SU-DHL-6 (cell line): Measurements from ENCODE around the gene CHGA.

Source experiments
- H2AFZ ChIP-seq: fragments of 200-600 bp; sonication (generic); 2 replicates; pipeline ENCODE4 v1.6.1; 2014; ENCODE audit warnings: low read depth, mild to moderate bottlenecking, moderate library complexity, mixed read lengths, antibody characterized with exemption, low read length; ENCODE audit not compliant: severe bottlenecking
- H3F3A ChIP-seq: fragments of 200-600 bp; shearing (Covaris generic); 2 replicates; pipeline ENCODE4 v1.6.0; 2016; ENCODE audit warnings: antibody characterized with exemption, mild to moderate bottlenecking; ENCODE audit not compliant: insufficient read depth
- H3K27ac ChIP-seq: fragments of 200-600 bp; sonication (generic); 2 replicates; pipeline ENCODE4 v1.5.1; 2016; ENCODE audit warnings: low read depth, mild to moderate bottlenecking, low read length, moderate library complexity, mixed read lengths
- H3K27me3 ChIP-seq: fragments of 200-600 bp; sonication (generic), shearing (Covaris generic); 2 replicates; pipeline ENCODE4 v1.6.0; 2014; ENCODE audit warnings: mild to moderate bottlenecking, low read length
- H3K36me3 ChIP-seq: fragments of 200-600 bp; sonication (generic); 2 replicates; pipeline ENCODE4 v1.6.1; 2014; ENCODE audit warnings: mild to moderate bottlenecking, low read length, mixed read lengths
- H3K4me2 ChIP-seq: fragments of 300-600, 200-600 bp; shearing (Covaris generic), sonication (generic); 2 replicates; pipeline ENCODE4 v1.6.0; 2014; ENCODE audit warnings: low read length, low read depth, mild to moderate bottlenecking; ENCODE audit not compliant: poor library complexity, severe bottlenecking
- H3K4me3 ChIP-seq: fragments of 200-600 bp; sonication (generic); 2 replicates; pipeline ENCODE4 v1.5.1; 2014; ENCODE audit warnings: antibody characterized with exemption, low read length, mild to moderate bottlenecking, mixed read lengths; ENCODE audit not compliant: insufficient read depth, poor library complexity, severe bottlenecking
- H3K79me2 ChIP-seq: fragments of 200-600 bp; sonication (generic); 2 replicates; pipeline ENCODE4 v1.6.1; 2014; ENCODE audit warnings: mild to moderate bottlenecking, low read length, moderate library complexity; ENCODE audit not compliant: insufficient read depth
- H3K9ac ChIP-seq: fragments of 200-600 bp; sonication (generic); 2 replicates; pipeline ENCODE4 v1.7.0; 2014; ENCODE audit warnings: mild to moderate bottlenecking, low read length
- H3K9me2 ChIP-seq: fragments of 200-600 bp; sonication (generic); replicated peaks from 2 replicates; pipeline ENCODE4 v1.6.1; 2014; ENCODE audit warnings: low read length; ENCODE audit not compliant: insufficient read depth
- H3K9me3 ChIP-seq: fragments of 200-600 bp; sonication (generic); 2 replicates; pipeline ENCODE4 v1.6.1; 2014; ENCODE audit warnings: low read length, mixed read lengths; ENCODE audit not compliant: insufficient read depth
- H4K20me1 ChIP-seq: fragments of 200-600 bp; sonication (generic); 2 replicates; pipeline ENCODE4 v1.6.1; 2014; ENCODE audit warnings: low read depth, mild to moderate bottlenecking, antibody characterized with exemption, low read length, moderate library complexity, mixed read lengths
- EZH2phosphoT487 ChIP-seq: fragments of 200-600 bp; sonication (generic), shearing (Covaris generic); conservative IDR thresholded peaks from 2 replicates; pipeline ENCODE4 v1.6.1; 2018; ENCODE audit warnings: mild to moderate bottlenecking, antibody characterized with exemption, low read length, moderate library complexity, mixed read lengths
- TF ChIP-seq, protein P1 (sequence below): fragments of 200-600 bp; sonication (generic); IDR thresholded peaks from one replicate; pipeline ENCODE4 v1.5.1; 2017; ENCODE audit warnings: antibody characterized with exemption, mild to moderate bottlenecking, low read length, moderate library complexity; ENCODE audit not compliant: insufficient read depth, poor library complexity, severe bottlenecking

CHGA gene

DNA sequence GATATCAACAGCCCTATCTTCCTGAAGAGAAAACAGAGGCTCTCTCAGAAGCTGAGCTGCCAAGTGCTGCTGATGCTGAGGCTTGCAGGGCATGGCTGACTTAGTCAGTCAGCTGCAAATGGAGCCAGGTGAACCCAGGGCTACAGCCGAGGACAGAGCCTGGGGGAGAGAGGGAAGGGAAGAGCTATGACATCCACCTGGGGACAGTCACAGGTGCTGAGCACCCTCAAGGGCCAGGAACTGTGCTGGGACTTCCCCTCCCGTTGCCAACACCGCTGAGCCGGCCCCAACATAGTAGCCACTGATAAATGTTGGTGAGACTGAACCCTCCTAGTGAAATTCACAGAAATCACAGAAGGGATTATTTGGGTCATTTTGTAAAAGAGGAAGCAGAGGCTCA, 6.7 kb upstream of the CHGA start:
- Histone ChIP-seq H3K9ac (no peak overlapping the region), H4K20me1 (no peaks in the 10 kb centered on the region), H3F3A (no peaks in the 10 kb centered on the region), H3K4me3 (no peak overlapping the region), H3K4me2 (no peak overlapping the region), H3K79me2 (no peaks in the 10 kb centered on the region), H3K27me3 (no peaks in the 10 kb centered on the region), H3K36me3 (no peaks in the 10 kb centered on the region), H2AFZ (no peak overlapping the region), H3K27ac (no peak overlapping the region), H3K9me3 (no peaks in the 10 kb centered on the region), H3K9me2 (no peaks in the 10 kb centered on the region)
- TF ChIP-seq, protein P1, sequence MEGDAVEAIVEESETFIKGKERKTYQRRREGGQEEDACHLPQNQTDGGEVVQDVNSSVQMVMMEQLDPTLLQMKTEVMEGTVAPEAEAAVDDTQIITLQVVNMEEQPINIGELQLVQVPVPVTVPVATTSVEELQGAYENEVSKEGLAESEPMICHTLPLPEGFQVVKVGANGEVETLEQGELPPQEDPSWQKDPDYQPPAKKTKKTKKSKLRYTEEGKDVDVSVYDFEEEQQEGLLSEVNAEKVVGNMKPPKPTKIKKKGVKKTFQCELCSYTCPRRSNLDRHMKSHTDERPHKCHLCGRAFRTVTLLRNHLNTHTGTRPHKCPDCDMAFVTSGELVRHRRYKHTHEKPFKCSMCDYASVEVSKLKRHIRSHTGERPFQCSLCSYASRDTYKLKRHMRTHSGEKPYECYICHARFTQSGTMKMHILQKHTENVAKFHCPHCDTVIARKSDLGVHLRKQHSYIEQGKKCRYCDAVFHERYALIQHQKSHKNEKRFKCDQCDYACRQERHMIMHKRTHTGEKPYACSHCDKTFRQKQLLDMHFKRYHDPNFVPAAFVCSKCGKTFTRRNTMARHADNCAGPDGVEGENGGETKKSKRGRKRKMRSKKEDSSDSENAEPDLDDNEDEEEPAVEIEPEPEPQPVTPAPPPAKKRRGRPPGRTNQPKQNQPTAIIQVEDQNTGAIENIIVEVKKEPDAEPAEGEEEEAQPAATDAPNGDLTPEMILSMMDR = no peak
- TF ChIP-seq EZH2phosphoT487 = no peak

DNA sequence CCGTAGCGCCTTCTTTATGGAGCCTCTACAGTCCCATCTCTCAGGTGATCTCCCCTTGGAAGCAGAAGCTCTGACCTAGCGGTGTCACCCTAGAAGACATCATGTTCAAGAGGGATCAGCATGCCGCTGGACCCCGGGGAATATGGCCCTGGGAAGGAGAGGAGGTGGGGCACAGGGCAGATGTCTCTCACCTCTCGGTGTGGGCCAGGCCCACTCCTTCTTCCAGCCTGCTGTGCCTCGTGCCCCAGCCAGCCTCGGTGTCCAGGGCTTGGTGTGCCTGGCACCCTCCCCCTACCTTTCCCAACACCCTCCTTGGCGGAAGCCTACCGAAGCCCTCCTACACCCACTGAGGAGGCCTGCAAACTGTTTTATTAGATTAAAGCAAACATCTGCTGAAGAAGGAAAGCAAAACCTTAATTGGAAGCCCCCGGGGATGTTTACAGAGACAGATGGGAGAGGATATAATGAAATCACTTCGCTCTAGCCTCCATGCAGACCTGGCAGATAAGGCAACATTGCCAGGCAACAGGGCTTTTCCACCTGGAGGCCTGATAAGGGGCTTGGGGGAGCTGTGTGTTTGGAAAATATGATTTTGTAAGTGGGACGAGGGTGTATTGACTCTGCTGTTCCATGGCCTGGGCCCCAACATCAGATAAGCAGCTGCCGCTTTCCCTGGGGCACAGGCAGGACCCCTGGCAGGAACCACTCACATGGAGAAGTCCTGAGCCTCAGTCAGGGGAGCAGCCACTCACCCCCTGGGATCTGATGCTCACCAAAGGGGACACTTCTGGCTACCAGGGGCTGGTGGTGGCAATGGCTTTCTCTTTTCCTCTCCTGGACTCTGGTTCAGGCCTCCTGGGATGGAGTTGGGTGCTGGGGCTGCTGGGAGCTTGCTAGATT, 5.7 kb upstream of the CHGA start:
- Histone ChIP-seq H3K4me2 (no peak overlapping the region), H3K27ac (no peak overlapping the region), H3K79me2 (no peaks in the 10 kb centered on the region), H3K27me3 (no peaks in the 10 kb centered on the region), H3K9ac (no peak overlapping the region), H3F3A (no peaks in the 10 kb centered on the region), H3K9me2 (no peaks in the 10 kb centered on the region), H3K4me3 (no peak overlapping the region), H3K36me3 (no peaks in the 10 kb centered on the region), H2AFZ (no peak overlapping the region), H4K20me1 (no peaks in the 10 kb centered on the region), H3K9me3 (no peaks in the 10 kb centered on the region)
- TF ChIP-seq EZH2phosphoT487 = no peak
- TF ChIP-seq, protein P1 = no peak

DNA sequence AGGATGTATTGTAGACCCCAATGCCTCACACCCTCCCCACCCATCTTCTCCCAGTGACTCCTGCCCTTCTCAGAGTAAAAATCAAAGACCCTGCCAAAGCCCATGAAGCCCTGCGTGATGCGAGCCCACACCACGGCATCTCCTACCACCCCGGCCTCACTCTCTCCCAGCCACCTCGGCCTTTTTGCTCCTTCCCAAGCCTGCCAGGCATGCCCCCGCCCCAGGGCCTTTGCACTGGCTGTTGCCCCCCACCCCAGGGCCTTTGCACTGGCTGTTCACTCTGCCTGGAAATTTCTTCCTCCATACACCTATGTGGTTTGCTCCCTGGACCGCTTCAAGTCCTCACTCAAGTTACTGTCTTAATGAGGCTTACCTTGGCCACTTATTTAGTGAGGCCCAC, 5.0 kb upstream of the CHGA start:
- TF ChIP-seq, protein P1 = no peak
- TF ChIP-seq EZH2phosphoT487 = no peak
- Histone ChIP-seq H3K4me2 (no peak overlapping the region), H4K20me1 (no peaks in the 10 kb centered on the region), H3K9ac (no peak overlapping the region), H3F3A (no peaks in the 10 kb centered on the region), H3K27me3 (no peaks in the 10 kb centered on the region), H2AFZ (no peak overlapping the region), H3K27ac (no peak overlapping the region), H3K9me2 (no peaks in the 10 kb centered on the region), H3K36me3 (no peaks in the 10 kb centered on the region), H3K9me3 (no peaks in the 10 kb centered on the region), H3K4me3 (no peak overlapping the region), H3K79me2 (no peaks in the 10 kb centered on the region)
